Stomach (tissue), 4 donors: ENCODE data around the gene PRAMEF14.
"Not testable (repeated sequence)": the region's sequence is repeated elsewhere in the genome, so short reads cannot be mapped to it uniquely, and the experiment has no call there.

Experiments
- EP300 ChIP-seq: sonication (generic); formaldehyde crosslinking; IDR thresholded peaks from one replicate; pipeline ENCODE4 v1.6.1; 2017; ENCODE audit warnings: antibody characterized with exemption
- POLR2A ChIP-seq, 4 donors: fragments of 450-650 bp; IDR thresholded peaks; one replicate each; pipeline ENCODE4 v1.6.1; 2016; ENCODE audit warnings: antibody characterized with exemption in 4 of 4, control low read depth in 2 of 4, mild to moderate bottlenecking in 1 of 4, moderate library complexity in 1 of 4
- POLR2AphosphoS5 ChIP-seq, 3 donors: sonication (generic); formaldehyde crosslinking; IDR thresholded peaks; one replicate each; pipeline ENCODE4 v1.6.1; 2016; ENCODE audit warnings: antibody characterized with exemption in 3 of 3
- TF ChIP-seq, protein P1 (sequence below), 7 experiments: fragments of 450-650 bp in 4 of 7; fragments of 200-600 bp in 3 of 7; sonication (generic) in 3 of 7; IDR thresholded peaks; one replicate each; pipeline ENCODE4 v1.5.1; 2016 to 2019; ENCODE audit warnings: antibody characterized with exemption in 7 of 7, control low read depth in 2 of 7, mild to moderate bottlenecking in 1 of 7

DNA sequence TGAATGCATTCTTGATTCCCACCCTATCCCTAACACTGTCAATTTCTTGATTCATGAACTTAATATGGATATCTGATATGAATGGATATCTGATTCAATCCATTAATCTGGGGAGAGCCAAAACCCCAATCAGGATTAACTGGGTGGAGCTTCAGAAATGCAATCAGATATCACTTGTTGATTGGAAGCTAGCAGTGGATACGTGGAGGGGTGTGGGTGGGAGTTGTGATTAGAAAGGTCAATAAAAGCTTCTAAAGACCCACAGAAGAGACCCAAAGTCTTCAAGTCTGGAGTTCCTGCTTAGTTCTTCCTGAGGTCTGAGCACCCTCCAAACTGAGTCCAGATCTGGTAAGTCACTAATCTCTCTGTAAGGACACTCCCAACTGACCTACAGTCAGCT is 43.7 kb downstream of the PRAMEF14 start, which contains the start of gene PRAMEF33:
- not testable (repeated sequence) for TF ChIP-seq POLR2A (IDR thresholded peaks at IDR 0.05); POLR2AphosphoS5 (IDR thresholded peaks at IDR 0.05); EP300
- TF ChIP-seq, protein P1, sequence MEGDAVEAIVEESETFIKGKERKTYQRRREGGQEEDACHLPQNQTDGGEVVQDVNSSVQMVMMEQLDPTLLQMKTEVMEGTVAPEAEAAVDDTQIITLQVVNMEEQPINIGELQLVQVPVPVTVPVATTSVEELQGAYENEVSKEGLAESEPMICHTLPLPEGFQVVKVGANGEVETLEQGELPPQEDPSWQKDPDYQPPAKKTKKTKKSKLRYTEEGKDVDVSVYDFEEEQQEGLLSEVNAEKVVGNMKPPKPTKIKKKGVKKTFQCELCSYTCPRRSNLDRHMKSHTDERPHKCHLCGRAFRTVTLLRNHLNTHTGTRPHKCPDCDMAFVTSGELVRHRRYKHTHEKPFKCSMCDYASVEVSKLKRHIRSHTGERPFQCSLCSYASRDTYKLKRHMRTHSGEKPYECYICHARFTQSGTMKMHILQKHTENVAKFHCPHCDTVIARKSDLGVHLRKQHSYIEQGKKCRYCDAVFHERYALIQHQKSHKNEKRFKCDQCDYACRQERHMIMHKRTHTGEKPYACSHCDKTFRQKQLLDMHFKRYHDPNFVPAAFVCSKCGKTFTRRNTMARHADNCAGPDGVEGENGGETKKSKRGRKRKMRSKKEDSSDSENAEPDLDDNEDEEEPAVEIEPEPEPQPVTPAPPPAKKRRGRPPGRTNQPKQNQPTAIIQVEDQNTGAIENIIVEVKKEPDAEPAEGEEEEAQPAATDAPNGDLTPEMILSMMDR (IDR thresholded peaks at IDR 0.05), result not testable (repeated sequence)
